B cell (primary cell): ENCODE results near the gene MRPL20. TPM values are rescaled to one million over a fixed set of nuclear protein-coding genes. Genes with fewer than 3 reads are reported as not detected.
A peak's percentile ranks its signal among the peaks of the same experiment; 100 is the strongest.

Source experiments
- ATAC-seq: fragments of 200-7000 bp; cut with Tn5 transposase; one replicate; pipeline ENCODE4 v1.10.0; 2021; ENCODE audit warnings: low read depth, mild to moderate bottlenecking, moderate number of reproducible peaks, moderate library complexity
- CTCF ChIA-PET: fragments of 350-600 bp; sonication (Branson Sonifier 250); formaldehyde crosslinking; loops from one replicate; lab custom pipeline; 2021; ENCODE audit warnings: antibody characterized with exemption, inconsistent platforms; lab: Charles Lee
- POLR2A ChIA-PET: fragments of 350-600 bp; sonication (Branson Sonifier 250); formaldehyde crosslinking; loops from one replicate; lab custom pipeline; 2021; ENCODE audit warnings: antibody characterized with exemption; lab: Charles Lee
- DNase-seq: peaks from one replicate; pipeline ENCODE4 v3.0.0; 2013
- H2AFZ ChIP-seq: 2 replicates; pipeline ENCODE4 v1.6.1; 2012; ENCODE audit warnings: mild to moderate bottlenecking, low read depth, low read length; ENCODE audit not compliant: insufficient read depth, poor library complexity, severe bottlenecking
- H3K27ac ChIP-seq, 2 donors: 1 replicate in 1 of 2; 2 replicates in 1 of 2; pipeline ENCODE4 v1.5.1; 2012 to 2013; ENCODE audit warnings: low read length in 2 of 2, mild to moderate bottlenecking in 2 of 2, moderate library complexity in 1 of 2
- H3K27me3 ChIP-seq, 4 experiments: fragments of 200-600 bp in 1 of 4; sonication (generic) in 1 of 4; replicated peaks in 1 of 4; 1 replicate in 2 of 4; 2 replicates in 2 of 4; pipeline versions ENCODE4 v1.6.1 to v1.7.0; 2013 to 2016; ENCODE audit warnings: low read length in 3 of 4, mild to moderate bottlenecking in 2 of 4, mixed read lengths in 1 of 4, moderate library complexity in 1 of 4; ENCODE audit not compliant: insufficient read depth in 4 of 4, control insufficient read depth in 3 of 4; ENCODE audit errors: control extremely low read depth in 1 of 4
- H3K36me3 ChIP-seq, 2 experiments: replicated peaks in 1 of 2; 1 replicate in 1 of 2; 2 replicates in 1 of 2; pipeline versions ENCODE4 v1.6.1 to v1.7.1; 2013; ENCODE audit warnings: low read length in 1 of 2; ENCODE audit not compliant: insufficient read depth in 2 of 2, control insufficient read depth in 1 of 2; ENCODE audit errors: control extremely low read depth in 1 of 2, extremely low read depth in 1 of 2
- H3K4me1 ChIP-seq, 2 donors: fragments of 200-600 bp in 1 of 2; sonication (generic) in 1 of 2; 1 replicate in 1 of 2; 2 replicates in 1 of 2; pipeline versions ENCODE4 v1.5.1 to v1.6.1; 2013 to 2017; ENCODE audit warnings: low read length in 2 of 2; ENCODE audit not compliant: control insufficient read depth in 2 of 2, insufficient read depth in 2 of 2
- H3K4me2 ChIP-seq: replicated peaks from 2 replicates; pipeline ENCODE3; 2012; ENCODE audit warnings: mild to moderate bottlenecking, low read depth, low read length; ENCODE audit not compliant: poor library complexity, severe bottlenecking
- H3K4me3 ChIP-seq, 5 experiments: fragments of 200-600 bp in 1 of 5; sonication (generic) in 1 of 5; 1 replicate in 3 of 5; 2 replicates in 2 of 5; pipeline versions ENCODE4 v1.5.1 to v1.7.0; 2011 to 2016; ENCODE audit warnings: low read length in 4 of 5, mild to moderate bottlenecking in 4 of 5, low read depth in 2 of 5, control low read depth in 1 of 5, moderate library complexity in 1 of 5; ENCODE audit not compliant: insufficient read depth in 1 of 5; ENCODE audit errors: control extremely low read depth in 1 of 5, extremely low read depth in 1 of 5
- H3K79me2 ChIP-seq: fragments of 200-600 bp; sonication (generic); one replicate; pipeline ENCODE4 v1.6.0; 2016; ENCODE audit warnings: low read length; ENCODE audit not compliant: control insufficient read depth, insufficient read depth
- H3K9ac ChIP-seq: fragments of 200-600 bp; sonication (generic); 2 replicates; pipeline ENCODE4 v1.6.1; 2017; ENCODE audit warnings: mild to moderate bottlenecking, low read length, moderate library complexity
- H3K9me3 ChIP-seq, 3 donors: one replicate each; pipeline versions ENCODE4 v1.6.1 to v1.7.1; 2013; ENCODE audit warnings: low read length in 2 of 3; ENCODE audit not compliant: control insufficient read depth in 2 of 3, insufficient read depth in 1 of 3; ENCODE audit errors: control extremely low read depth in 1 of 3
- H4K20me1 ChIP-seq: 2 replicates; pipeline ENCODE4 v1.6.0; 2012; ENCODE audit warnings: mild to moderate bottlenecking, low read length; ENCODE audit not compliant: insufficient read depth, control insufficient read depth, poor library complexity, severe bottlenecking
- H3K27ac Mint-ChIP-seq: one replicate; pipeline ENCODE4 v1.8.0; 2021; ENCODE audit warnings: mixed read lengths
- H3K27me3 Mint-ChIP-seq: one replicate; pipeline ENCODE4 v1.8.0; 2021; ENCODE audit warnings: mixed read lengths
- H3K4me1 Mint-ChIP-seq: one replicate; pipeline ENCODE4 v1.8.0; 2021; ENCODE audit warnings: mixed read lengths
- H3K4me3 Mint-ChIP-seq: one replicate; pipeline ENCODE4 v1.8.0; 2021; ENCODE audit warnings: mixed read lengths
- H3K9me3 Mint-ChIP-seq: one replicate; pipeline ENCODE4 v1.8.0; 2022; ENCODE audit warnings: mixed read lengths; ENCODE audit not compliant: insufficient read depth
- EZH2 ChIP-seq: IDR thresholded peaks from 2 replicates; pipeline ENCODE4 v1.6.1; 2012; ENCODE audit warnings: borderline replicate concordance, low read depth, mild to moderate bottlenecking, moderate library complexity, low read length; ENCODE audit not compliant: insufficient read depth, poor library complexity, severe bottlenecking
- WGBS: methylation state at CpG from one replicate; pipeline ENCODE4 v1.1.5; 2013; ENCODE audit warnings: missing lambda C conversion rate; ENCODE audit not compliant: insufficient coverage; 5-methylcytosine and 5-hydroxymethylcytosine counted together
- intact Hi-C: fragments of 100-400 bp; cut with micrococcal nuclease; formaldehyde crosslinking; loops from one replicate; pipeline ENCODE4 v1.10.0; 2022
- polyA plus RNA-seq: library from polyadenylated mRNA; depleted of rRNA; stranded (reverse); fragments of >200 nt; gene quantifications from 2 replicates; pipeline ENCODE4 v1.2.3, GENCODE V29; 2012
- total RNA-seq, 2 donors: library from RNA; stranded (reverse); fragments of 120-200 nt in 1 of 2; gene quantifications; 1 replicate in 1 of 2; 2 replicates in 1 of 2; pipeline versions ENCODE4 v1.2.3 to v1.2.4, GENCODE V29; 2013 to 2022
- TF ChIP-seq, protein P1 (sequence below): fragments of 200-600 bp; IDR thresholded peaks from one replicate; pipeline ENCODE4 v1.8.0; 2022; ENCODE audit warnings: antibody characterized with exemption, mild to moderate bottlenecking

Gene MRPL20
- total and polyA plus RNA-seq, 2 donors (not counting 1 experiment from before 2014, with no cell fraction given), result 55.9 to 119 TPM

DNA sequence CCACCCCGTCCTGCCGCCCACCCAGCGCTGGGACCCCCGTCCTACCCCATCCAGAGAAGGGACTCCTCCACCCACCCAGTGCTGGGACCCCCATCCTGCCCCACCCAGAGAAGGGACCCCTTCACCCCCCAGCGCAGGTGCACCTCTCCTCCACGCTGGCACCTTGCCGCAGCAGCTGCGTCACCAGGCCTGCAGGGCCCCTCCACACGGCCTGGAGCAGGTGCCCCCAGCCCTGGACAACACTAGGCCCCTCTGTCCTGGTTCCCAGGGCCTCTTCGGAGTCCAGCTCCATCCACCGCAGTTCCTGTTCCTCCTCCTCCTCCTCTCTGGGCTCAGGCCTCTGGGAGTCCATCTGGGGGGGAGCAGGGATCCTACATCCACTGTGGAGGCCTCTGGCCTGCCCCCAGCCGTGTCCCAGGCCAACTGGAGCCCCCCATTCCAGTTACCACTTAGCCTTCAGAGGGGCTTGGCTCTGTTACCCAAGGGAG lies 13.6 kb upstream of the MRPL20 start:
- Histone ChIP-seq H3K27me3 (peaks cover 0 to 28% (median 6%) of the 10 kb centered on the region in 4 experiments), H4K20me1 (no peaks in the 10 kb centered on the region), H3K79me2 (no peaks in the 10 kb centered on the region), H3K4me1 (no peaks in the 10 kb centered on the region), H3K36me3 (no peaks in the 10 kb centered on the region), H3K9me3 (peaks cover 0 to 5% (median 0%) of the 10 kb centered on the region in 3 donors), H3K4me3 (no peak overlapping the region), H3K4me2 (peak overlapping the region; percentile 33), H2AFZ (no peak overlapping the region), H3K9ac (no peak overlapping the region), H3K27ac (no peak overlapping the region)
- Mint-ChIP-seq H3K4me3 (no peak overlapping the region), H3K4me1 (peaks cover 5% of the 10 kb centered on the region), H3K27me3 (peaks cover 19% of the 10 kb centered on the region), H3K9me3 (no peaks in the 10 kb centered on the region), H3K27ac (no peak overlapping the region)
- WGBS, result 84% methylated on average over 8 of the region's 12 CpGs
- ATAC-seq (no peak), DNase-seq (no peak)
- intact Hi-C loops, result no loop called here
- ChIA-PET CTCF (no interaction called here), POLR2A (no interaction called here)
- TF ChIP-seq, protein P1, sequence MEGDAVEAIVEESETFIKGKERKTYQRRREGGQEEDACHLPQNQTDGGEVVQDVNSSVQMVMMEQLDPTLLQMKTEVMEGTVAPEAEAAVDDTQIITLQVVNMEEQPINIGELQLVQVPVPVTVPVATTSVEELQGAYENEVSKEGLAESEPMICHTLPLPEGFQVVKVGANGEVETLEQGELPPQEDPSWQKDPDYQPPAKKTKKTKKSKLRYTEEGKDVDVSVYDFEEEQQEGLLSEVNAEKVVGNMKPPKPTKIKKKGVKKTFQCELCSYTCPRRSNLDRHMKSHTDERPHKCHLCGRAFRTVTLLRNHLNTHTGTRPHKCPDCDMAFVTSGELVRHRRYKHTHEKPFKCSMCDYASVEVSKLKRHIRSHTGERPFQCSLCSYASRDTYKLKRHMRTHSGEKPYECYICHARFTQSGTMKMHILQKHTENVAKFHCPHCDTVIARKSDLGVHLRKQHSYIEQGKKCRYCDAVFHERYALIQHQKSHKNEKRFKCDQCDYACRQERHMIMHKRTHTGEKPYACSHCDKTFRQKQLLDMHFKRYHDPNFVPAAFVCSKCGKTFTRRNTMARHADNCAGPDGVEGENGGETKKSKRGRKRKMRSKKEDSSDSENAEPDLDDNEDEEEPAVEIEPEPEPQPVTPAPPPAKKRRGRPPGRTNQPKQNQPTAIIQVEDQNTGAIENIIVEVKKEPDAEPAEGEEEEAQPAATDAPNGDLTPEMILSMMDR, result no peak
- no peak for TF ChIP-seq EZH2

DNA sequence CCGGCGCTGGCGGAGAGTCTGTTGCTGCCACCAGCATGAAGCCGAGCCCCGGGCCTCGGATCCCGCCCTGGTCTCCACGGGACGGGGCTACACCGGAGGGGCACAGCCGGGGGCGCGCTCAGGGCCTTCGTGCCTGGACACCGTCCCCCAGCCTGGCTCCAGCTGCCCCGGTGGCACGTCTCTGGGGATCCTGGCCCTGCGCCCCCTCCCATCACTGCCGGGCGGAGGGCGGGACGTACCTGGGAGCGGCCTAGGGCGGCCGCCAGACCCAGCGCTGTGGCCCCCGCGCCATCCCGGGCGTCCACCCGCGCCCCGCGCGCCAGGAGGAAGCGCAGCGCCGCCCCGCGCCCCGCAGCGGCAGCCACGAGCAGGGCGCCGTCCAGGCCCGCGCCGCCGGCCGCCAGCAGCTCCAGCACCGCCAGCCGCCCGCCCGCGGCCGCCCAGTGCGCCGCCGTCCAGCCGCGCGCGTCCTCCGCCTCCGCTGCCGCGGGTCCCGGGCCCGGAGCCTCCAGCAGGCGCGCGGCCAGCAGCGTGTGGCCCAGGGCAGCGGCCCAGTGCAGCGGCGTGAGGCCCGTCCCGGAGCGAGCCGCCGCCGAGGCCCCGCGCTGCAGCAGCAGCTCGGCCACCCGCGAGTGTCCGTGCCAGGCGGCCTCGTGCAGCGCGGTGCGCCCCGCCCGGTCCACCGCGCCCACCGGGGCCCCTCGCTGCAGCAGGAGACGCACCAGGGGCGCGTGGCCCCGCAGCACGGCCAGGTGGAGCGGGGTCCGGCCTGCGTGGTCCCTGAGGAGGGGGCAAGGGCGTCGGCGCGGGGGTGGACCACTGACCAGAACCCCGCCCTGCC lies 12.9 kb upstream of the MRPL20 start:
- peaks cover 5% of the 10 kb centered on the region for H3K4me1 Mint-ChIP-seq
- H3K4me1 ChIP-seq, result no peaks in the 10 kb centered on the region
- no peak overlapping the region for H3K27ac Mint-ChIP-seq
- no peak overlapping the region for H3K9ac ChIP-seq
- DNase-seq (no peak), ATAC-seq (no peak)
- ChIA-PET CTCF (no interaction called here), POLR2A (no interaction called here)
- TF ChIP-seq, protein P1, result no peak
- no peak for TF ChIP-seq EZH2
- no peak overlapping the region for H3K4me3 ChIP-seq
- H3K9me3 Mint-ChIP-seq, result no peaks in the 10 kb centered on the region
- H3K27ac ChIP-seq, result no peak overlapping the region
- no peaks in the 10 kb centered on the region for H3K79me2 ChIP-seq
- H3K36me3 ChIP-seq, result no peaks in the 10 kb centered on the region
- 24% methylated on average over 108 of the region's 112 CpGs for WGBS
- H2AFZ ChIP-seq, result no peak overlapping the region
- H3K4me3 Mint-ChIP-seq, result no peak overlapping the region
- H3K4me2 ChIP-seq, result peak overlapping the region; percentile 33
- H3K9me3 ChIP-seq, result peaks cover 0 to 5% (median 0%) of the 10 kb centered on the region in 3 donors
- H3K27me3 ChIP-seq, result peaks cover 0 to 26% (median 6%) of the 10 kb centered on the region in 4 experiments
- H3K27me3 Mint-ChIP-seq, result peaks cover 19% of the 10 kb centered on the region
- intact Hi-C loops, result no loop called here
- H4K20me1 ChIP-seq, result no peaks in the 10 kb centered on the region
